GM21381 (cell line): ENCODE measurements around the gene ALCAM.
A peak's percentile ranks its signal among the peaks of the same experiment; 100 is the strongest.

Experiments used
- ATAC-seq: cut with Tn5 transposase; IDR thresholded peaks from one replicate; pipeline ENCODE4 v1.9.1; 2021; ENCODE audit warnings: mild to moderate bottlenecking, moderate library complexity; ENCODE audit not compliant: unreplicated experiment

ALCAM gene

DNA sequence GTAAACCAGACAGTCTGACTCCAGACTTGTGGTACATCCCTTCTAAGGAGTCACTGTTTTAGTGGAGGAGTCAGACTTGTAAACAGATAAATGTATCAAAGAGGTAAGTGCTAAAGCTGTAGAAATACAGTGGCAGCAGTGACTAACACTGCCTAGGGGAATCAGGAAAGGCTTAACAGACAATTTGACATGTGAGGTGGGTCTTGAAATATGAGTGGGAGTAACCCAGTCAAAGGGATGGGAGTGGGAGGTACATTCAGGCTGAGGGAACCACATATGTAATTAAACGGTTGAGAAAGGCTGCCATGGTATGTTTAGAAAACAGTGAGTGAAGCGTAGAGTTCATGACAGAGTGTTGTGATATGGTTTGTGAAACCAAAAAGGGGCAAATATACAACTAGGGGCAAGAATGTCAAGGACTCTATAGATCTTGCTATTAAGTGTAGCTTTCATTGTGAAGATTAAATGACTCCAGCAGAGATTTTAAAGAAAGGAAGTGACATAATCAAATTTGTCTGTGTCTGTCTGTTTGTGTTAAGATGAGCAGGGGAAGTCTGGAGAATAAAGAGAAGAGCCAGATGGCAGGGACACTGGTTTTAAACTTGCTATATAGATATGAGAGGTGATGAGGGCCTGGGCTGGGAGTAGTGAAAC, 11.2 kb upstream of the ALCAM start:
- no peak for ATAC-seq

DNA sequence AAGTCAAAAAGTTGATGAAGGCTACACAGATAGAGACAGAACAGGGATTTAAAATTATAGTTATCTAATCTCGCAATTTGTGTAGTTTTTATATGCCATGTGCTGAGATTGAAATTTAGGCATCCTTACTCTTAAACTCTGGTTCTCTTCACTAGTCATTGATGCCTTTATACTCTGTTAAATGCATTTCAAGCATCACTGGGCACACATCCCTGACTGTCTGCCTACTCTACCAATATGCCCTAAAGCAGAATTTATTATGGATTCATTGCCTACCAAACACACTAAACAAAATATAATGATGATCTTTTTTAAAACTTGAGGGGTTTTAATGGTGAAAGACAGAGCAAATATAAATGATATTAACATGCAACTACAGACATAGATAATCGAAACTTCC, 10.3 kb upstream of the ALCAM start:
- no peak for ATAC-seq

- no peak for ATAC-seq
Measured at GRCh38 chr3:105356988-105357387, 9.7 kb upstream of the ALCAM start.

DNA sequence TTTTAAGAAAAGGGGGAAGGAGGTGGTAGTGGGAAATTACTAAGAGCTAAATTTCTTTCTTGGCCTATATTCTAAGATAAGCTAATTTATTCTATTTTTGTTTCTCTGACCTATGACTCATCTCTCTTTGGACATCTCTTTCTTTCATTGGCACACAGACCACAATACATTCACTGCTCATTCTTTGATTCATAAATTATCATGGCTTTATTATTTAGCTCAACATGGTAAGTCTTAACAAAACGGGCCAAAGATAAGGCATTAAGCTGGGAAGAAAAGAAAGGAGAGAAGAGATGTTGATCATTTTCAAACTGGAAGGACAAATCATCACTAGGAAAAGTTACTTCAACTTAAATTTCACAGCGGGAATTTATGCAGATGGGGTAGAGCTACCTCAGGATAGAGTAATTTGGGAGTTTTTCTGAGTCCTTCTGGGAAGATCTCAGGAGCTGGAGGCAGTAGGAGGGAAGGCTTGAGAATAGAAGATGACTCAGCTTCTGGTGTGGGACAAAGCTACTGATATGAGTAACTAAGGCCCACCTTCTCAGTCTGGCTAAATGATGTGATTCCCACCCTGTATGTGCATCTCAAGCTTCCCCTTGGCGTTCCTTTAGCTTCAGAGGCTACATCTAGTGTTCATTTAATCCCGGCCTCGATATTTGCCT, 7.5 kb upstream of the ALCAM start:
- ATAC-seq, result no peak

DNA sequence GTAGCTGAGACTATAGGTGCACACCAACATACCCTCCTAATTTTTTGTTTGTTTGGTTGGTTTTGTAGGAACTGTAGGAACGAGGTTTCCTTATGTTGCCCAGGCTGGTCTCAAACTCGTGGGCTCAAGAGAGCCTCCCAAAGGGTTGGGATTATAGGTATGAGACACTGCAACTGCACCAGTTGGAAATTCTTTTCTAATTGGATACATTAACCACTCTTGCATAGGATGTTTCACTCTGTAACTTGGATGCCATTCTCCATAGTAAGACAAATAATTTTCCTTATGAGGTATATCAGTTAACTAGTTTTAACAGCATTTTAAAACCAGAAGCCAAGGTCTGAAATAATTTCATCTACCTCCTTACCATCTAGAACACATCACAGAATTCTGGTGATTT, 6.7 kb upstream of the ALCAM start:
- no peak for ATAC-seq

DNA sequence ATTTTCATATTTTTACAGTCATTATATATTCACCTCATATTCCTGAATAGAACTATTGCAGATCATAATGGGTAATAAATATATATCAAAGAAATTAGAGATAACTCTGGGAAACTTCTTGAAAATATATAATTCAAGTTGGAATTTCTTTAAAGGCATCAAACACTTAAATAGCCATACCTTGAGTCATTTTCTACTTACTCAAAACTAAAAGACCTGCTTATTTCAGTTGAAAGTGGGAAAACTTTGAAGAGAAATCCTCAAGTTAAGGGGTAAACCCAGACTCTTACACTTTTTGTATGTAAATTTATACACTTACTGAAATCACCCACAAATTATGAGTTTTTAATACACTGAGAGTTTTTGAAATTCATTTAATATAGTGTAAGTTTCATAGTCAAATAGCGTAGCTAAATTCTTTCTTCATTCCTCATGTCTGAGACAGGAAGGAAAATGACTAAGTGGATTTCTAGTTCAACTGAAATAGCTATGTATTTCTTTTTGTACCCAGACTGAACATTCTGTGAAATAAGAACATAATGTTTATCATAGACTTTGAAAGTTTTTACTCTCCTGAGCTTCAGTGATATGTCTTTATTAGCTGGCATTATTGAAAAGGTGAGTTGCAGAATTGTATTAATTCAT, 4.6 kb upstream of the ALCAM start:
- no peak for ATAC-seq

DNA sequence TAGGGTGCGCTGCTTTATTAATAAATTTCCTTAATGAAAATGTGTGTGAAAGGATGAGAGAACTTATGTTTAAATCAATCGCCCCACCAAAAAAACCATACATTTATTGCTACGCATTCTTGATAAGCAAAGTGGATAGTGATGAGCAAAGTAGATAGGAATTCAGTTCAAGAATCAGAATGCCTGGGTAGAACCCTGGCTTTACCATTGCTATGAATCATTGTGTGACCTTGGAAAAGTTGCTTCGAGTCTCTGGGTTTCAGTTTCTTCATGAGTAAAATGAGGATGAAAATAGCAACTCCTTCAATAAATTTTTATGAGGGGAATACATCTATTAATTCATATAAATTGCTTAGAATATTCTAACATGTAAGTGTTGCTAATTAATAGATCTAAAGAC, 2.6 kb upstream of the ALCAM start:
- no peak for ATAC-seq

DNA sequence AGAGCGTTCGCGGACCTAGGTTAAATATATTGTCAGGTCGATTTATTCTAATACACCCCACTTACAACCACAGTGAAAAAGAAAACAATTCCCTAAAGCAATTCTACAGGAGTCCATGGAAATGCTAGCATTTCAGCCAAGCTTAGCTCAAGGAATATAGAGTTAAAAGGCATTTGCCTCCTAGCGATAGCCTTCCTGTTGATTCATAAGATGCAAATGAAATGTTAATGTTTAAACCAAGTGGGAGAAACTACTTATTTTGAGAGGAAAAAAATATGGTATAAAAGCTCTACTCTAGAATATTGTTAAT, 1.7 kb upstream of the ALCAM start:
- no peak for ATAC-seq

GRCh38 chr3:105365391-105366325, 1.1 kb upstream of the ALCAM start:
- no peak for ATAC-seq

DNA sequence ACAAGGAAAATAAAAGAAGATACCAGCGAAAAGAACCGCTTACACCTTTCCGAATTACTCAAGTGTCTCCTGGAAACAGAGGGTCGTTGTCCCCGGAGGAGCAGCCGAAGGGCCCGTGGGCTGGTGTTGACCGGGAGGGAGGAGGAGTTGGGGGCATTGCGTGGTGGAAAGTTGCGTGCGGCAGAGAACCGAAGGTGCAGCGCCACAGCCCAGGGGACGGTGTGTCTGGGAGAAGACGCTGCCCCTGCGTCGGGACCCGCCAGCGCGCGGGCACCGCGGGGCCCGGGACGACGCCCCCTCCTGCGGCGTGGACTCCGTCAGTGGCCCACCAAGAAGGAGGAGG, 325 bp downstream of the ALCAM start:
- ATAC-seq, result no peak

DNA sequence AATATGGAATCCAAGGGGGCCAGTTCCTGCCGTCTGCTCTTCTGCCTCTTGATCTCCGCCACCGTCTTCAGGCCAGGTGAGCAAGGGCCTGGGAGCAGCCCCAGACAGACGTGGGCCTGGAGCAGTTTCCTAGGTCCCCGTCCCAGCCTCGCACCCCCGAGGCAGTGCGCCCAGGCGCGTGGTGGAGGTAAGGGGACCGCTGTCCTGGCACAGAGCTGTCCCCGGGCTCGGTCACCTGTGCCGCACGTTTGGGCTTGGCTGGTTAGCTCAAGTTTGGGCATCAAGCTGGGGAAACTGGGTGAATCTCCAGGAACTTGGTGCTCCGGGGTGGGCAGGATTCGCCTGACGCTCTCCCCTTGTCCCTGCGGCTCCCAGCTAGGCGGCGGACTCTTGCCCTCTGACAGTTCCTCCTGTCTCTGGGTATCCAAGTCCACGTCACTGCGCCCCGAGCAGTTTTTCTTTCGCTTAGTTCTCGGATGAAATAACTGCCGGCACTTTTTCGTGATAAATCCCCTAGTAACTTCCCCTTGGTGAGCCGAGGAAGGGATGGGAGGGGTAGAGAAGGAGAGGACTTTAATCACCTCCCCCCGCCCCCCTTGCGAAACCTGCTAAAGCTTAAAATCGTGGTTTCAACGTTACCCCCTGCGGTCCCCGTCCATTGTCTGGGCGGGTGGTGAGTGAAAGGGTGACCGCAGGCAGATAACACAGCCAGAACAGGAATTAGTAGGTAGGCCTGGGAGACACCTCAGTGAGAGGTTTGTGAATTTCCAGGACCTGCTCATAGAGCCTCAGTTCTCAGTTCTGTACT, 901 bp downstream of the ALCAM start:
- ATAC-seq, result peak; percentile 23

GRCh38 chr3:105368566-105369499, 2.1 kb downstream of the ALCAM start:
- ATAC-seq, result peak; percentile 27

- ATAC-seq, result peak; percentile 13
Measured at GRCh38 chr3:105369500-105370371, 3.0 kb downstream of the ALCAM start.

- no peak for ATAC-seq
Measured at GRCh38 chr3:105373383-105373782, 6.7 kb downstream of the ALCAM start.

GRCh38 chr3:105375750-105376511, 9.2 kb downstream of the ALCAM start:
- ATAC-seq, result no peak

GRCh38 chr3:105377716-105378115, 11.0 kb downstream of the ALCAM start:
- ATAC-seq, result no peak

- ATAC-seq, result no peak
Measured at GRCh38 chr3:105385179-105385578, 18.5 kb downstream of the ALCAM start.
